Liver (tissue), 3 donors: ENCODE results near the gene KRTAP3-3.

Experiments used
- HNF4G ChIP-seq: IDR thresholded peaks from 2 replicates; pipeline ENCODE4 v1.6.1; 2016; ENCODE audit warnings: antibody characterized with exemption
- JUND ChIP-seq, 2 donors: IDR thresholded peaks; 2 replicates each; pipeline ENCODE4 v1.6.1; 2016; ENCODE audit warnings: antibody characterized with exemption in 2 of 2
- NR2F2 ChIP-seq: IDR thresholded peaks from 2 replicates; pipeline ENCODE4 v1.6.1; 2016; ENCODE audit warnings: antibody characterized with exemption
- RAD21 ChIP-seq, 2 donors: IDR thresholded peaks; 2 replicates each; pipeline ENCODE4 v1.6.1; 2016; ENCODE audit warnings: antibody characterized with exemption in 2 of 2, mild to moderate bottlenecking in 2 of 2
- RXRA ChIP-seq, 2 donors: IDR thresholded peaks; 2 replicates each; pipeline ENCODE4 v1.6.1; 2017 to 2018; ENCODE audit warnings: antibody characterized with exemption in 2 of 2, mild to moderate bottlenecking in 1 of 2
- SP1 ChIP-seq: IDR thresholded peaks from 2 replicates; pipeline ENCODE4 v1.6.1; 2018; ENCODE audit warnings: antibody characterized with exemption, mild to moderate bottlenecking
- YY1 ChIP-seq: IDR thresholded peaks from 2 replicates; pipeline ENCODE4 v1.6.1; 2016; ENCODE audit warnings: antibody characterized with exemption, mild to moderate bottlenecking
- TF ChIP-seq, protein P1 (sequence below): IDR thresholded peaks from 2 replicates; pipeline ENCODE4 v1.6.1; 2016; ENCODE audit warnings: antibody characterized with exemption
- TF ChIP-seq, protein P2 (sequence below): fragments of 150-350 bp; IDR thresholded peaks from 2 replicates; pipeline ENCODE4 v1.5.1; 2017; ENCODE audit warnings: improper control_type of control experiment, low read depth, low read length; ENCODE audit not compliant: missing input control
- TF ChIP-seq, protein P3 (sequence below): IDR thresholded peaks from 2 replicates; pipeline ENCODE4 v1.6.1; 2016; ENCODE audit warnings: antibody characterized with exemption, mild to moderate bottlenecking
- TF ChIP-seq, protein P4 (sequence below): IDR thresholded peaks from 2 replicates; pipeline ENCODE4 v1.6.1; 2016; ENCODE audit warnings: antibody characterized with exemption
- TF ChIP-seq, protein P5 (sequence below): IDR thresholded peaks from 2 replicates; pipeline ENCODE4 v1.6.1; 2016; ENCODE audit warnings: antibody characterized with exemption
- donor health status: healthy.
- donor health status: healthy.

DNA sequence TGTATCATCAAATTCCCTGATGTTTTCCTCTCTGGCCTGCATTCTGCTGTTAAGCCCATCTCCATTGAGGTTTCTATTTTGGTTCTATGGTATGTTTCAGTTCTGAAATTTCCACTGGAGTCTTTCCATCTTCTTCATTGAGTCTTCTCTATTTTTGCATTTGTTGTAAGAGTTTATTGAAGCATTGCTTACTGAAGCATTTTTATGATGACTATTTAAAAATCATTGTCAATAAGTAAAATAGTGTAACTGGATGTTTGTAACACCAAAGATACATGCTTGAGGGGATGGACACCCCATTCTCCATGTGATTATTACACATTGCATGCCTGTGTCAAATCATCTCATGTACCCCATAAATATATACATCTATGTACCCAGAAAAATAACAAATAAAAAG, 18.4 kb downstream of the KRTAP3-3 start:
- TF ChIP-seq, protein P1, sequence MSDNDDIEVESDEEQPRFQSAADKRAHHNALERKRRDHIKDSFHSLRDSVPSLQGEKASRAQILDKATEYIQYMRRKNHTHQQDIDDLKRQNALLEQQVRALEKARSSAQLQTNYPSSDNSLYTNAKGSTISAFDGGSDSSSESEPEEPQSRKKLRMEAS = no peak
- TF ChIP-seq, protein P2, sequence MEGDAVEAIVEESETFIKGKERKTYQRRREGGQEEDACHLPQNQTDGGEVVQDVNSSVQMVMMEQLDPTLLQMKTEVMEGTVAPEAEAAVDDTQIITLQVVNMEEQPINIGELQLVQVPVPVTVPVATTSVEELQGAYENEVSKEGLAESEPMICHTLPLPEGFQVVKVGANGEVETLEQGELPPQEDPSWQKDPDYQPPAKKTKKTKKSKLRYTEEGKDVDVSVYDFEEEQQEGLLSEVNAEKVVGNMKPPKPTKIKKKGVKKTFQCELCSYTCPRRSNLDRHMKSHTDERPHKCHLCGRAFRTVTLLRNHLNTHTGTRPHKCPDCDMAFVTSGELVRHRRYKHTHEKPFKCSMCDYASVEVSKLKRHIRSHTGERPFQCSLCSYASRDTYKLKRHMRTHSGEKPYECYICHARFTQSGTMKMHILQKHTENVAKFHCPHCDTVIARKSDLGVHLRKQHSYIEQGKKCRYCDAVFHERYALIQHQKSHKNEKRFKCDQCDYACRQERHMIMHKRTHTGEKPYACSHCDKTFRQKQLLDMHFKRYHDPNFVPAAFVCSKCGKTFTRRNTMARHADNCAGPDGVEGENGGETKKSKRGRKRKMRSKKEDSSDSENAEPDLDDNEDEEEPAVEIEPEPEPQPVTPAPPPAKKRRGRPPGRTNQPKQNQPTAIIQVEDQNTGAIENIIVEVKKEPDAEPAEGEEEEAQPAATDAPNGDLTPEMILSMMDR = no peak
- TF ChIP-seq RXRA (IDR thresholded peaks at IDR 0.05) (no peak), RAD21 (IDR thresholded peaks at IDR 0.05) (no peak), SP1 (no peak), YY1 (no peak), HNF4G (no peak), NR2F2 (no peak), JUND (IDR thresholded peaks at IDR 0.05) (no peak)
- TF ChIP-seq, protein P3, sequence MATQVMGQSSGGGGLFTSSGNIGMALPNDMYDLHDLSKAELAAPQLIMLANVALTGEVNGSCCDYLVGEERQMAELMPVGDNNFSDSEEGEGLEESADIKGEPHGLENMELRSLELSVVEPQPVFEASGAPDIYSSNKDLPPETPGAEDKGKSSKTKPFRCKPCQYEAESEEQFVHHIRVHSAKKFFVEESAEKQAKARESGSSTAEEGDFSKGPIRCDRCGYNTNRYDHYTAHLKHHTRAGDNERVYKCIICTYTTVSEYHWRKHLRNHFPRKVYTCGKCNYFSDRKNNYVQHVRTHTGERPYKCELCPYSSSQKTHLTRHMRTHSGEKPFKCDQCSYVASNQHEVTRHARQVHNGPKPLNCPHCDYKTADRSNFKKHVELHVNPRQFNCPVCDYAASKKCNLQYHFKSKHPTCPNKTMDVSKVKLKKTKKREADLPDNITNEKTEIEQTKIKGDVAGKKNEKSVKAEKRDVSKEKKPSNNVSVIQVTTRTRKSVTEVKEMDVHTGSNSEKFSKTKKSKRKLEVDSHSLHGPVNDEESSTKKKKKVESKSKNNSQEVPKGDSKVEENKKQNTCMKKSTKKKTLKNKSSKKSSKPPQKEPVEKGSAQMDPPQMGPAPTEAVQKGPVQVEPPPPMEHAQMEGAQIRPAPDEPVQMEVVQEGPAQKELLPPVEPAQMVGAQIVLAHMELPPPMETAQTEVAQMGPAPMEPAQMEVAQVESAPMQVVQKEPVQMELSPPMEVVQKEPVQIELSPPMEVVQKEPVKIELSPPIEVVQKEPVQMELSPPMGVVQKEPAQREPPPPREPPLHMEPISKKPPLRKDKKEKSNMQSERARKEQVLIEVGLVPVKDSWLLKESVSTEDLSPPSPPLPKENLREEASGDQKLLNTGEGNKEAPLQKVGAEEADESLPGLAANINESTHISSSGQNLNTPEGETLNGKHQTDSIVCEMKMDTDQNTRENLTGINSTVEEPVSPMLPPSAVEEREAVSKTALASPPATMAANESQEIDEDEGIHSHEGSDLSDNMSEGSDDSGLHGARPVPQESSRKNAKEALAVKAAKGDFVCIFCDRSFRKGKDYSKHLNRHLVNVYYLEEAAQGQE = no peak
- TF ChIP-seq, protein P4, sequence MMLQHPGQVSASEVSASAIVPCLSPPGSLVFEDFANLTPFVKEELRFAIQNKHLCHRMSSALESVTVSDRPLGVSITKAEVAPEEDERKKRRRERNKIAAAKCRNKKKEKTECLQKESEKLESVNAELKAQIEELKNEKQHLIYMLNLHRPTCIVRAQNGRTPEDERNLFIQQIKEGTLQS = no peak
- TF ChIP-seq, protein P5, sequence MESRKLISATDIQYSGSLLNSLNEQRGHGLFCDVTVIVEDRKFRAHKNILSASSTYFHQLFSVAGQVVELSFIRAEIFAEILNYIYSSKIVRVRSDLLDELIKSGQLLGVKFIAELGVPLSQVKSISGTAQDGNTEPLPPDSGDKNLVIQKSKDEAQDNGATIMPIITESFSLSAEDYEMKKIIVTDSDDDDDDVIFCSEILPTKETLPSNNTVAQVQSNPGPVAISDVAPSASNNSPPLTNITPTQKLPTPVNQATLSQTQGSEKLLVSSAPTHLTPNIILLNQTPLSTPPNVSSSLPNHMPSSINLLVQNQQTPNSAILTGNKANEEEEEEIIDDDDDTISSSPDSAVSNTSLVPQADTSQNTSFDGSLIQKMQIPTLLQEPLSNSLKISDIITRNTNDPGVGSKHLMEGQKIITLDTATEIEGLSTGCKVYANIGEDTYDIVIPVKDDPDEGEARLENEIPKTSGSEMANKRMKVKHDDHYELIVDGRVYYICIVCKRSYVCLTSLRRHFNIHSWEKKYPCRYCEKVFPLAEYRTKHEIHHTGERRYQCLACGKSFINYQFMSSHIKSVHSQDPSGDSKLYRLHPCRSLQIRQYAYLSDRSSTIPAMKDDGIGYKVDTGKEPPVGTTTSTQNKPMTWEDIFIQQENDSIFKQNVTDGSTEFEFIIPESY = no peak
